Adrenal gland (tissue), 12 donors: ENCODE results near the gene EPHB1. TPM values are rescaled to one million over a fixed set of nuclear protein-coding genes. Genes with fewer than 3 reads are reported as not detected.

Experiments used
- DNase-seq, 7 donors: peaks; one replicate each; pipeline ENCODE4 v3.0.0-alpha.2; 2019 to 2020
- H3K27ac ChIP-seq, 5 donors: fragments of 200-600 bp; sonication (generic) in 4 of 5; 1 replicate in 3 of 5; 2 replicates in 2 of 5; pipeline versions ENCODE4 v1.5.1 to v1.8.0; 2016 to 2020; ENCODE audit warnings: mild to moderate bottlenecking in 1 of 5
- H3K27me3 ChIP-seq: fragments of 200-600 bp; 2 replicates; pipeline ENCODE4 v1.8.0; 2021
- H3K36me3 ChIP-seq, 2 donors: fragments of 200-600 bp; replicated peaks in 1 of 2; 1 replicate in 1 of 2; 2 replicates in 1 of 2; pipeline versions ENCODE4 v1.5.1 to v1.8.0; 2018 to 2022
- H3K4me1 ChIP-seq, 2 donors: fragments of 200-600 bp; replicated peaks in 1 of 2; 1 replicate in 1 of 2; 2 replicates in 1 of 2; pipeline versions ENCODE4 v1.5.1 to v1.8.0; 2018 to 2021
- H3K4me3 ChIP-seq, 4 donors: fragments of 200-600 bp; sonication (generic) in 3 of 4; one replicate each; pipeline ENCODE4 v1.5.1; 2016 to 2018
- H3K9me3 ChIP-seq, 3 donors: fragments of 200-600 bp; sonication (generic) in 1 of 3; replicated peaks in 1 of 3; 1 replicate in 2 of 3; 2 replicates in 1 of 3; pipeline versions ENCODE4 v1.5.1 to v1.8.0; 2016 to 2021
- CTCF ChIP-seq, 6 experiments: fragments of 450-650 bp in 4 of 6; fragments of 200-600 bp in 2 of 6; sonication (generic) in 1 of 6; IDR thresholded peaks; 1 replicate in 5 of 6; 2 replicates in 1 of 6; pipeline versions ENCODE4 v1.5.1 to v1.8.0; 2016 to 2021; ENCODE audit warnings: antibody characterized with exemption in 6 of 6, mild to moderate bottlenecking in 2 of 6, moderate library complexity in 1 of 6
- POLR2A ChIP-seq, 2 donors: fragments of 450-650 bp; IDR thresholded peaks; one replicate each; pipeline ENCODE4 v1.6.1; 2017; ENCODE audit warnings: antibody characterized with exemption in 2 of 2, mild to moderate bottlenecking in 2 of 2, moderate library complexity in 1 of 2
- WGBS, 4 donors: extraction: QIAGEN DNeasy Blood & Tissue Kit in 2 of 4; methylation state at CpG; one replicate each; pipeline versions ENCODE4 v1.1.5 to v1.1.7; 2013 to 2017; 5-methylcytosine and 5-hydroxymethylcytosine counted together
- intact Hi-C, 2 donors: fragments of 100-400 bp; cut with DNase I; formaldehyde crosslinking; loops; one replicate each; pipeline versions ENCODE4 v1.14.1 to v1.15.0; 2022 to 2023
- polyA plus RNA-seq, 3 donors: library from polyadenylated mRNA; stranded (reverse); fragments of 200-250 nt in 2 of 3; fragments of 350-450 nt in 1 of 3; fragmentation: Illumina TruSeq in 1 of 3; extraction: RNeasy Lipid Tissue Mini Kit (QIAGEN cat#74804) in 1 of 3; gene quantifications; one replicate each; pipeline ENCODE4 v1.2.3, GENCODE V29; 2013 to 2014
- total RNA-seq, 9 donors: library from RNA; depleted of rRNA in 4 of 9; stranded (reverse); fragments of >200 nt in 4 of 9; fragments of 120-200 nt in 1 of 9; fragmentation: NEBNext Ultra II Directional in 1 of 9; extraction: Animal tissue kit (Norgen Biotek cat#: 25700) in 1 of 9; gene quantifications; one replicate each; pipeline versions ENCODE4 v1.1.0 to v1.2.4, GENCODE V29; 2013 to 2023
- donor health status: healthy with polysubstance abuse.
- donor health status: Bipolar disorder and iron deficiency.
- donor health status: DM: yes; HTN: yes; CAD: no.
- donor health status: DM: no; HTN: no; CAD: no.
- donor health status: DM: no; HTN: no; CAD: no.
- donor health status: DM: yes; HTN: yes; CAD: no.

EPHB1 gene
- total and polyA plus RNA-seq, 12 donors, result 0.10 to 3.4 (median 0.98) TPM

- Histone ChIP-seq H3K27ac (no peak overlapping the region), H3K36me3 (no peaks in the 10 kb centered on the region), H3K9me3 (no peaks in the 10 kb centered on the region), H3K4me1 (no peaks in the 10 kb centered on the region), H3K27me3 (no peaks in the 10 kb centered on the region), H3K4me3 (no peak overlapping the region)
- WGBS, 4 donors, result 0 to 57% (median 50%) methylated on average over 1 of the region's 1 CpG; no CpG with 5 or more reads in 1 of the 4 donors
- no peak for DNase-seq
- TF ChIP-seq POLR2A (IDR thresholded peaks at IDR 0.05) (no peak), CTCF (IDR thresholded peaks at IDR 0.05) (no peak)
- intact Hi-C loops, result no loop called here
These were observed 18.6 kb downstream of the EPHB1 start for GRCh38 chr3:134813618-134814017.

- H3K9me3 ChIP-seq, result no peaks in the 10 kb centered on the region
- TF ChIP-seq CTCF (IDR thresholded peaks at IDR 0.05), result no peak
- TF ChIP-seq POLR2A (IDR thresholded peaks at IDR 0.05), result no peak
- intact Hi-C loops, result no loop called here
- no peak overlapping the region for H3K27ac ChIP-seq
- H3K4me3 ChIP-seq, result no peak overlapping the region
- no peaks in the 10 kb centered on the region for H3K4me1 ChIP-seq
- no peaks in the 10 kb centered on the region for H3K36me3 ChIP-seq
- no peak for DNase-seq
- no peaks in the 10 kb centered on the region for H3K27me3 ChIP-seq
- WGBS, 4 donors, result 31 to 54% (median 43%) methylated on average over 1 of the region's 1 CpG
These were observed 20.5 kb downstream of the EPHB1 start for GRCh38 chr3:134815519-134815918.

- Histone ChIP-seq H3K27ac (no peak overlapping the region), H3K27me3 (no peaks in the 10 kb centered on the region), H3K4me3 (no peak overlapping the region), H3K9me3 (no peaks in the 10 kb centered on the region), H3K36me3 (no peaks in the 10 kb centered on the region), H3K4me1 (no peaks in the 10 kb centered on the region)
- intact Hi-C loops, result no loop called here
- TF ChIP-seq CTCF (IDR thresholded peaks at IDR 0.05) (no peak), POLR2A (IDR thresholded peaks at IDR 0.05) (no peak)
- no peak for DNase-seq
- WGBS, 4 donors, result 71 to 78% (median 74%) methylated on average over 7 of the region's 7 CpGs
These were observed 21.6 kb downstream of the EPHB1 start for GRCh38 chr3:134816623-134817022.

GRCh38 chr3:134817297-134817696 is 22.2 kb downstream of the EPHB1 start:
- TF ChIP-seq POLR2A (IDR thresholded peaks at IDR 0.05) (no peak), CTCF (IDR thresholded peaks at IDR 0.05) (no peak)
- WGBS, 4 donors, result 78 to 89% (median 85%) methylated on average over 5 to 6 of the region's 6 CpGs
- Histone ChIP-seq H3K27me3 (no peaks in the 10 kb centered on the region), H3K27ac (no peak overlapping the region), H3K4me3 (no peak overlapping the region), H3K36me3 (no peaks in the 10 kb centered on the region), H3K4me1 (no peaks in the 10 kb centered on the region), H3K9me3 (no peaks in the 10 kb centered on the region)
- intact Hi-C loops, result no loop called here
- DNase-seq, result no peak
